HG02642 (cell line): ENCODE data around the gene NFKBIA.
"Not testable (repeated sequence)": the region's sequence is repeated elsewhere in the genome, so short reads cannot be mapped to it uniquely, and the experiment has no call there.

ENCODE experiments used
- ATAC-seq: cut with Tn5 transposase; IDR thresholded peaks from one replicate; pipeline ENCODE4 v1.9.1; 2021; ENCODE audit warnings: mild to moderate bottlenecking; ENCODE audit not compliant: unreplicated experiment, poor library complexity

Gene NFKBIA

DNA sequence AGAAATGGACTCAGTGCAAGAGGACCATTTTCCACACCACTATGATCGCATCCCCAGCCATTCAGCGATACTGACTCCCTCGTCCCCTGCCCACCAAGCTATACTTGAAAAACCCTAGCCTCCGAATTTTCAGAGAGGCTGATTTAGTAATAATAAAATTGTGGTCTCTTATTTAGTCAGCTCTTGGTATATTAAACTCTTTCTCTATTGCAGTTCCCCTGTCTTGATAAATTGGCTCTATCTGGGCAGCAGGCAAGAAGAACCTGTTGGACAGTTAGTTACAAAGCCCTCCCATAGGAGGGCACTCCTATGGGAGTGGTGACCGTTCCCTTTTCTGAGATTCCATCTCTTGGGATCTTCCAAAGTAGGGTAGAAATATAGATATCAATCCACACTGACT lies 33.6 kb downstream of the NFKBIA start:
- ATAC-seq = no peak

DNA sequence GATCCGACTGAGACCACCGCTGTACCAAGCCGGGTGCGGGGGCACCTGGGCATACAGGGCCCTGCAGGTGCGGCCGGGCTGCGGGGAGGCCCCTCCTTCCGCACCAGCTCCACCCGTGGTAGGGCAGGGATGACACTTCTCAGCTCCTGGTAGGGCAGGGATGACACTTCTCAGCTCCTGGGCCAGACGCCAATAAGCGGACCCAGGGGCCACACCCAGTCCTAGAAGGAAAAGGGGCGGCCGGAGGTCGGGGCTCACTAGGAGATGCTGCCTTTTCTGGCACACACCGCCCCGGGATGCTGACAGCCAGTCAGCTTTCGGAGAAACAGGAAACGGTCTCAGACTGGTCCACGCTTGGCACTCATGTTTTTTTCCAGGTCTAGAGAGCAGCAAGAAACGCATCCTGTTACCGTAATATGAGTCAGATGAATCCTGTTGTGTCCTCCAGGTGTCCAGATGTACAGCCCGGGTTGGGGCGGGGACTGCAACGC lies 34.8 kb downstream of the NFKBIA start:
- no peak for ATAC-seq

DNA sequence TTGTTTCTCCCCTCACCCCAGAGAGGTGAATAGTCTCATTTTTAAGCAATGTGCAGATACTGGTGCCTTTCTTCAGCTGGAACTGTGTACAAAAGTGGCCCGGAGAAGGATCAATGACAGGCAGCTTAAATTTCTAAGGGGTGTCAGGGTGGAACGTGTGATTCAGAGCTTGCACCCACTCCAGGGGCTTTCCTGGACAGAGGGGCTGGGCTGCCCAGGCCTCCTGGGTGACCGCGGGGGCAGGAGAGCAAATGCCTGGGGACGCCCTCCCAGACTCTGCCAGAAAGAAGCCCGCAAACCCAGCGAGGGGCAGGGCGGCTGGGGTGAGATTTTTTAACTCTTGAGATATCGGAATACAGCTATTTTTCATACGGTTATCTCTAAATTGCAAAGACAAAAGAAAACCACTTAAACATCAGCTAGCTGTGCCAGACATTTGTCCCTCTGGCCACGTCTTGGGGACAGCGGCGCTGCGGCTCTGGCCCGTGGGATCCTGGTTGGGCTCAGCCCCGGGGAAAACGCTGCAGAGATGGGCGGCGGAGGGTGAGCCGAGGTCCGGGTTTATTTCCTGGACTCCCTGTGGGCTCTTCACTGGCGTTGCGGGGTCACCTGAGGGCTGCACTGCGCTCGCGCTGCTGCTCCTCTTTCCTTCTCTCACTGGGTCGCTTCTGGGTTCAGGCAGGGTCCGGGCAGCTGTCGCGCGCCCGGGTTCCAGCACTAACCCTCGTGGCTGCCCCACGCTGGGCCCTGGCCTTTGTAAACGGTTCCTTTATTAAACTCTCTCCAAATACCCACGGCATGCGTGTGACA lies 35.8 kb downstream of the NFKBIA start:
- ATAC-seq = no peak

GRCh38 chr14:35368139-35368460 lies 36.4 kb downstream of the NFKBIA start:
- ATAC-seq = no peak

GRCh38 chr14:35367056-35367372 lies 37.5 kb downstream of the NFKBIA start:
- ATAC-seq = no peak

DNA sequence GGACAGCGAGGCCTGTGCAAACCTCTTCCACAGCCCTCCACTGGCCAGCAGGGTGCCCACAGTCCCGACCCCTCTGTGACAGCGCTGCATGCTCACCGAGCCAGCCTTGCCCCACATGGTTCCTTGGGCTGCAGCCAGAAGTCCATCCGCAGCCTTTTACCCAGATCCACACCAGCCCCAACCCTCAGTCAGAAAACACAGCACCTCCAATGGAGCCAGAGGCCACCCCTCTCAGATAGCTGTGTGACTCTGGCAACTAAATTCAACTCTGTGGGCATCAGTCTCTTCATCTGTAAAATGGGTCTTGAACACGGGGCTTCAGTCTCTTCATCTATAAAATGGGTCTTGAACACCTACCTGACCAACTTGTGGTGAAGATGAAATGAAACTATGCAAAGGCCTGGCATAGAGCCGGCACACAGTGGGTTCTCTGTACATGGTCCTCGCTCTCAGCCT lies 38.0 kb downstream of the NFKBIA start:
- ATAC-seq = no peak

GRCh38 chr14:35366056-35366451 lies 38.5 kb downstream of the NFKBIA start:
- ATAC-seq = no peak

GRCh38 chr14:35365130-35366055 lies 39.2 kb downstream of the NFKBIA start:
- no peak for ATAC-seq

DNA sequence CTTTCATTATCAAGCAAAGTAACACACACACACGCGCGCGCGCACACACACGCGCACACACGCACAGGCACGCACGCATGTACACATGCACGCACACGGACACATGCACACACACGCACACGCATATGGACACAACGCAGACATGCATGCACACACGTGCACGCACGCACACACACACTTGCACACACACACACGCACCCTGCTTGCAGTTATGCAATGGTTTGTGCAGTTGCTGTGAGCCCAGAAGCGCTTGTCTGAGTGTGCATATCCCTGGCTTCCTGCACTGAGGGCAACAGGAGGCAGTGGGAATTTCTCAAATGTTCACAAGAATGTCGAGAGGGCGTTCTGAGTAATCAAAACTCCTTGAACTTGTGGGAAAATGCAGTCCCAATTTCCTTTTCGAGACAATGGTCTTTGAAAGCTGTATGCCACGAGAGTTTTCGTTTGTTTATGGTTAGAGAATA lies 41.6 kb downstream of the NFKBIA start:
- ATAC-seq = no peak

DNA sequence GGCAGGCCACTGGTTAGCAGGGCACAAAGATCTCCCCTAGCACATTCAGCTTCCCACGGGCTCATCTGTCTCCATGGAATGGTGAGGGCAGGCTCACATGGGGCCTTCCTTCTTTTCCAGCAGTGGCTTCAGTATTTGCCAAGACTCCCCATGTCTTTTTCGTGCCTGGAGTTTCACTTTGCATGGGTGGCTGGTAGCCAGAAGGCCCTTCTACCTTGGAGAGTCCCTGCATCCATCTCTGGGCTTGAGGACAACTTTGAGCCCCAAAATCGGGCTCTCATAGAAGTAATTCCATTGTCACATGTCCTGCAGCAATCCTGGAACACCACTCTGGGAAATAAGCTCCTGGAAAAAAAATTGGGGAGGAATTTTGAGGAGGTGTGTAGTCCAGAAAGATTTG lies 42.1 kb downstream of the NFKBIA start:
- no peak for ATAC-seq

- no peak for ATAC-seq
These were observed 43.4 kb downstream of the NFKBIA start for GRCh38 chr14:35361141-35361480.

DNA sequence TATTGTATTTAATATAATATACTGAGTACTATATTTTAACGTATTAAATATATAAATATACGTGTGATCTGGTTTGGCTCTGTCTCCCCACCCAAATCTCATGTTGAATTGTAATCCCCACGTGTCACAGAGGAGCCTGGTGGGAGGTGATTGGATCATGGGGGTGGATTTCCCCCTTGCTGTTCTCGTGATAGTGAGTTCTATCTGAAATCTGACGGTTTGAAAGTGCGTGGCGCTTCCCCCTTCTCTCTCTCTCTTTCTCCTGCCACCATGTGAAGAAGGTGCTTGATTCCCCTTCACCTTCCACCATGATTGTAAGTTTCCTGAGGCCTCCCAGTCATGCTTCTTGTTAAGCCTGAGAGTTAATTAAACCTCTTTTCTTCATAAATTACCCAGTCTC lies 44.9 kb downstream of the NFKBIA start:
- ATAC-seq = not testable (repeated sequence)

- ATAC-seq = no peak
These were observed 48.3 kb downstream of the NFKBIA start for GRCh38 chr14:35355981-35356841.

GRCh38 chr14:35355235-35355634 lies 49.3 kb downstream of the NFKBIA start:
- ATAC-seq = not testable (repeated sequence)

DNA sequence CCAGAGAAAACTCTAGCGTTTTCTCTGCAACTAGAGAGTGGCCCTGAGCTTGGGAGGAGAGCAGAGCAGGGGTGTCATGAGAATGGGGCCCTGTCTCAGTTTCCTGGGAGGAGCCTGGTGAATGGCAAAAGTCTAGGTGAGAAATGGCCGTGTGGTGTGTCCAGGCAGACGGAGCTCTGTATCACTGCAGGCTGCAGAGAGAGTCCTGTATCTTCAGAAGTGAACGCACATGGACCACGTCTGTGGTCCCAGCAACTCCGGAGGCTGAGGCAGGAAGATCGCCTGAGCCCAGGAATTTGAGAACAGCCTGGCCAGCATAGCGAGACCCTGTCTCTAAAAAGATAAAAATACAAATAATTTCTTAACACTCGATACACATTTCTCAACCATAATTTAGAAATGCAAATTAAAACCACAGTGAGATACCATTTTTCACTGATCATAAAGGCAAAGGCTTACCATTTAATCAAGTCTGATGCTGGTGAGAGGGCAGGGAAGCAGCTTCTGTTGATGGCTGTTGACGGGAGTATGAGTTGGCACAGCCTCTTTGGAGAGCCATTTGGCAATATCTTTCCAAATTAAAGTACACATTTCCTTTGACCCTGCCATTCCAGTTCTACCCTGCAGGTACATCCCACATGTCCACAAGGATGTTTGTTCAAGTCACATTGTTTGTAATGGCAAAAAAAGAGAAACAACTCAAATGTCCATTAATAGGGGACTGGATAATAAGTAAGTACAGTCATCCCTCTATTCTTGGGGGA lies 51.0 kb downstream of the NFKBIA start:
- no peak for ATAC-seq

- ATAC-seq = no peak
These were observed 52.0 kb downstream of the NFKBIA start for GRCh38 chr14:35352274-35353233.

GRCh38 chr14:35351897-35352273 lies 52.7 kb downstream of the NFKBIA start:
- no peak for ATAC-seq
